ENCODE measurements around the gene ITM2B. TPM values are rescaled to one million over a fixed set of nuclear protein-coding genes. Genes with fewer than 3 reads are reported as not detected.
A peak's percentile ranks its signal among the peaks of the same experiment; 100 is the strongest.

Gene ITM2B
- total RNA-seq, 1 donor from 2014 or later = 196 TPM

- peaks cover 8% of the 10 kb centered on the region for H3K4me1 Mint-ChIP-seq (ENCODE audit: low read depth)
- H3K27me3 Mint-ChIP-seq = peaks cover under 1% of the 10 kb centered on the region
- no peaks in the 10 kb centered on the region for H3K36me3 Mint-ChIP-seq (ENCODE audit: insufficient read depth)
- no peak for TF ChIP-seq CTCF (IDR thresholded peaks at IDR 0.05; ENCODE audit: unreplicated experiment)
- H3K4me3 Mint-ChIP-seq (ENCODE audit: low read depth) = no peak overlapping the region
- no peaks in the 10 kb centered on the region for H3K9me3 Mint-ChIP-seq (ENCODE audit: low read depth)
- H3K27ac Mint-ChIP-seq = no peak overlapping the region
- no peak for DNase-seq (ENCODE audit: low spot score, unreplicated experiment)
These were observed 62.3 kb downstream of the ITM2B start for GRCh38 chr13:48295271-48295670.

GRCh38 chr13:48296528-48296927 is 63.5 kb downstream of the ITM2B start:
- Mint-ChIP-seq H3K4me3 (ENCODE audit: low read depth) (no peak overlapping the region), H3K27ac (no peak overlapping the region), H3K27me3 (no peaks in the 10 kb centered on the region), H3K36me3 (ENCODE audit: insufficient read depth) (no peaks in the 10 kb centered on the region), H3K4me1 (ENCODE audit: low read depth) (peaks cover 8% of the 10 kb centered on the region), H3K9me3 (ENCODE audit: low read depth) (no peaks in the 10 kb centered on the region)
- no peak for TF ChIP-seq CTCF (IDR thresholded peaks at IDR 0.05; ENCODE audit: unreplicated experiment)
- no peak for DNase-seq (ENCODE audit: low spot score, unreplicated experiment)

DNA sequence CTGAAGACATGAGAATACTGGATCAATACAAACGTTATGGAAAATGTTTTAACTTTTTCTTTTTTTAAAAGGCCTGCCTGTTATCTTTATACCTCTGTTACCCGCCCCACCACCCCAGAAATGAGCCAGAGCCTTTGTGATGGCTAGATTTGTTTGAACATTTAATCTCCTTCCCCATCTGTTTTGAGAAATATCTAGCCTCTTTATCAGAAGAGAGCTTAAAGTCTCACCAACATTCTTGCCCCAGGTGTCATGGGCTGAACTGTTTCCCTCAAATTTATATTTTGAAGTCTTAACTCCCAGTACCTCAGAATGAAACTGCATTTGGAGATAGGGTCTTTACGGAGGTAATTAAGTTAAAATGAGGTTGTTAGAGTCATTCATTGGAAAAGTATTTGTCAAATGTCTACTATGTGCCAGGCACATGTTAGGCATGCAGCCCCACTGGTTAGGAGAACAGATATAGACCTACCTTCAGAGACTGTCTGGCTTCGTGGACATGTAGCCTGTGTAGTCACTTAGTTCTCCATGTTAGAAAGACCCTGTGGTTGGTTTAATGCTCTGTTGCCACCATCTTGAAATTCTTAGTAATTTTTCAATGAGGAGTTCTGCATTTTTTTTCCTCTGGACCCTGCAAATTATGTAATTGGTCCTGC is 64.3 kb downstream of the ITM2B start:
- H3K36me3 Mint-ChIP-seq (ENCODE audit: insufficient read depth) = no peaks in the 10 kb centered on the region
- DNase-seq (ENCODE audit: low spot score, unreplicated experiment) = no peak

DNA sequence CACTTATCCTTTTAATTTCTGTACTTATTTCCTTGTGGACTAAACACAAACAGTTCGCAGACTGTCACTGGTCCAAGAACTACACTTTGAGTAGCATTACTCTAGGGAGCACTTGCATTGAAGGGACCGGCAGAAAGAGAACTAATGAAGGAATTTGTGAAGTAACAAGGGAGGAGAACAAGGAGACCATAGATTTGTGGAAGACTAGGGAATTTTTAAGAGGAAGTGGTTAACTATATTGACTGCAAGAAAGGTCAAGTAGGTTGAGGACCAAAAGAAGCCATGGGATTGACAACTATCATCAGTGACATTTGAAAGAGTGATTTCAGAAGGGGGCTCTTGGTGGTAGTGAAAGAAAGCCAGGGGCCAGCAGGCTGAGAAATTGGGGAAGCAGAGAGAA is 66.6 kb downstream of the ITM2B start:
- DNase-seq (ENCODE audit: low spot score, unreplicated experiment) = no peak
- TF ChIP-seq CTCF (IDR thresholded peaks at IDR 0.05; ENCODE audit: unreplicated experiment) = no peak
- H3K36me3 Mint-ChIP-seq (ENCODE audit: insufficient read depth) = no peaks in the 10 kb centered on the region
- peaks cover 11% of the 10 kb centered on the region for H3K4me1 Mint-ChIP-seq (ENCODE audit: low read depth)
- no peak overlapping the region for H3K4me3 Mint-ChIP-seq (ENCODE audit: low read depth)
- H3K9me3 Mint-ChIP-seq (ENCODE audit: low read depth) = no peaks in the 10 kb centered on the region
- no peaks in the 10 kb centered on the region for H3K27me3 Mint-ChIP-seq
- no peak overlapping the region for H3K27ac Mint-ChIP-seq

More for the DNA sequence above, 64.3 kb downstream of the ITM2B start:
- no peaks in the 10 kb centered on the region for H3K9me3 Mint-ChIP-seq (ENCODE audit: low read depth)
- no peak overlapping the region for H3K4me3 Mint-ChIP-seq (ENCODE audit: low read depth)
- H3K4me1 Mint-ChIP-seq (ENCODE audit: low read depth) = peaks cover 8% of the 10 kb centered on the region
- no peak for TF ChIP-seq CTCF (IDR thresholded peaks at IDR 0.05; ENCODE audit: unreplicated experiment)
- H3K27me3 Mint-ChIP-seq = no peaks in the 10 kb centered on the region
- no peak overlapping the region for H3K27ac Mint-ChIP-seq

DNA sequence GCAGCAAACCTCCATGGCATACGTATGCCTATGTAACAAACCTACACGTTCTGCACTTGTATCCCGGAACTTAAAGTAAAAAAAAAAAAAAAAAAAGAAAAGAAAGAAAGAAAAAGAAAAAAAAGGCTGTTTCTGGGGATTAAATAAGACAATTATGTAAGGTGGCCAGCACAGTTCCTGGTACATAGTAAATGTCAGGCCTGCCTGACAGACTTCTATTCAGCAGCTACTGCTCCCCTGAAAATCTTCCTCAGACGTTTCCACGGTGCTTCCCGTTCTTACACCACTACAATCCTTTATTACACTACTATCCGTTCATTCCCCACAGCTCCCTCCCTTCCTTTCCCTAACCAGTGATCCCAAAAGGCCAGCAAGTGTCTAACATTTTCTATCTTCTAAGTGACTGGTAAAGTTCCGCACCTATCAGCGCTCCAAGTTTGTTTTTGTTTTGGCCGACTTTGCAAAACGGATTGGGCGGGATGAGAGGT is 69.9 kb downstream of the ITM2B start:
- Mint-ChIP-seq H3K36me3 (ENCODE audit: insufficient read depth) (no peaks in the 10 kb centered on the region), H3K4me1 (ENCODE audit: low read depth) (peaks cover 10% of the 10 kb centered on the region), H3K9me3 (ENCODE audit: low read depth) (no peaks in the 10 kb centered on the region), H3K4me3 (ENCODE audit: low read depth) (peak overlapping the region; percentile 80), H3K27me3 (no peaks in the 10 kb centered on the region), H3K27ac (peak overlapping the region; percentile 98)
- no peak for TF ChIP-seq CTCF (IDR thresholded peaks at IDR 0.05; ENCODE audit: unreplicated experiment)
- no peak for DNase-seq (ENCODE audit: low spot score, unreplicated experiment)

Measured in progenitor cell of endocrine pancreas (in vitro differentiated cells).